HepG2 (cell line): Measurements from ENCODE around the gene PARD3. TPM values are rescaled to one million over a fixed set of nuclear protein-coding genes. Genes with fewer than 3 reads are reported as not detected.

Source experiments
- HMGA1 ChIP-seq: sonication (generic); formaldehyde crosslinking; conservative IDR thresholded peaks from 2 replicates; pipeline ENCODE4 v1.4.0; 2020; ENCODE audit warnings: missing genetic modification reagents
- KLF15 ChIP-seq: sonication (generic); formaldehyde crosslinking; IDR thresholded peaks from 2 replicates; pipeline ENCODE4 v1.8.1; 2023; ENCODE audit warnings: borderline replicate concordance, mild to moderate bottlenecking, inconsistent platforms, missing genetic modification reagents, mixed read lengths
- LRRFIP1 ChIP-seq: sonication (generic); formaldehyde crosslinking; conservative IDR thresholded peaks from 2 replicates; pipeline ENCODE4 v1.4.0; 2020; ENCODE audit warnings: missing genetic modification reagents
- MBD4 ChIP-seq: IDR thresholded peaks from 2 replicates; pipeline ENCODE4 v1.6.1; 2012; ENCODE audit warnings: low read length, inconsistent platforms, borderline replicate concordance
- MED8 ChIP-seq: sonication (generic); formaldehyde crosslinking; IDR thresholded peaks from 2 replicates; pipeline ENCODE4 v1.8.1; 2023; ENCODE audit warnings: mild to moderate bottlenecking, missing genetic modification reagents; ENCODE audit not compliant: insufficient replicate concordance
- NR3C1 ChIP-seq: sonication (generic); formaldehyde crosslinking; IDR thresholded peaks from 2 replicates; pipeline ENCODE4 v1.4.0; 2020; ENCODE audit warnings: missing genetic modification reagents
- PPARG ChIP-seq: conservative IDR thresholded peaks from 2 replicates; pipeline ENCODE4 v1.6.1; 2016; ENCODE audit warnings: missing biosample characterization, missing genetic modification reagents
- SMARCE1 ChIP-seq: fragments of 450-650 bp; IDR thresholded peaks from 2 replicates; pipeline ENCODE4 v1.6.1; 2017; ENCODE audit warnings: borderline replicate concordance
- SNAPC5 ChIP-seq: sonication (generic); formaldehyde crosslinking; IDR thresholded peaks from 2 replicates; pipeline ENCODE4 v1.8.1; 2023; ENCODE audit warnings: mild to moderate bottlenecking, missing genetic modification reagents, borderline replicate concordance
- ZNF343 ChIP-seq: sonication (generic); formaldehyde crosslinking; IDR thresholded peaks from 2 replicates; pipeline ENCODE4 v1.4.0; 2020; ENCODE audit warnings: mild to moderate bottlenecking, missing genetic modification reagents
- ZNF468 ChIP-seq: sonication (generic); formaldehyde crosslinking; IDR thresholded peaks from 2 replicates; pipeline ENCODE4 v1.8.0; 2022; ENCODE audit warnings: mild to moderate bottlenecking, moderate library complexity, missing genetic modification reagents
- ZNF496 ChIP-seq: sonication (generic); formaldehyde crosslinking; IDR thresholded peaks from 2 replicates; pipeline ENCODE4 v1.8.1; 2023; ENCODE audit warnings: mild to moderate bottlenecking, moderate library complexity, missing genetic modification reagents; ENCODE audit not compliant: insufficient replicate concordance
- ZNF564 ChIP-seq: sonication (generic); formaldehyde crosslinking; IDR thresholded peaks from 2 replicates; pipeline ENCODE4 v1.8.1; 2023; ENCODE audit warnings: mild to moderate bottlenecking, missing genetic modification reagents
- ZNF672 ChIP-seq: sonication (generic); formaldehyde crosslinking; IDR thresholded peaks from 2 replicates; pipeline ENCODE4 v1.8.1; 2022; ENCODE audit warnings: missing genetic modification reagents
- ZNF878 ChIP-seq: sonication (generic); formaldehyde crosslinking; IDR thresholded peaks from 2 replicates; pipeline ENCODE4 v1.8.1; 2023; ENCODE audit warnings: mild to moderate bottlenecking, missing genetic modification reagents, moderate library complexity
- polyA plus RNA-seq, 8 experiments: library from polyadenylated mRNA; depleted of rRNA in 3 of 8; stranded (reverse) in 7 of 8; unstranded in 1 of 8; fragments of >200 nt; fragmentation: Illumina TruSeq in 4 of 8; extraction: Trizol in 4 of 8; gene quantifications; 2 replicates each; pipeline versions ENCODE4 v1.2.1 to v1.2.3, GENCODE V29; 2011 to 2016; ENCODE audit warnings: low read depth in 4 of 8, missing spikeins in 1 of 8, mixed read lengths in 1 of 8; ENCODE audit not compliant: insufficient read depth in 1 of 8
- total RNA-seq, 5 experiments: library from RNA; depleted of rRNA; stranded (reverse); fragments of >200 nt; fragmentation: Illumina TruSeq; extraction: Trizol; gene quantifications; 2 replicates each; pipeline ENCODE4 v1.2.3, GENCODE V29; 2016; ENCODE audit warnings: low read depth in 1 of 5
- TF ChIP-seq, protein P1 (sequence below): sonication (generic); formaldehyde crosslinking; IDR thresholded peaks from 2 replicates; pipeline ENCODE4 v1.5.0; 2020; ENCODE audit warnings: missing genetic modification reagents
- TF ChIP-seq, protein P2 (sequence below): sonication (generic); formaldehyde crosslinking; IDR thresholded peaks from 2 replicates; pipeline ENCODE4 v1.4.0; 2020; ENCODE audit warnings: mild to moderate bottlenecking, missing genetic modification reagents
- TF ChIP-seq, protein P3 (sequence below): sonication (generic); IDR thresholded peaks from 2 replicates; pipeline ENCODE4 v1.6.1; 2016; ENCODE audit warnings: low read depth, borderline replicate concordance

PARD3 gene
- total and polyA plus RNA-seq, 2 of the 13 experiments (the other 11 are each of a cell fraction or from before 2014, with no cell fraction given): 40.9 to 60.0 TPM

DNA sequence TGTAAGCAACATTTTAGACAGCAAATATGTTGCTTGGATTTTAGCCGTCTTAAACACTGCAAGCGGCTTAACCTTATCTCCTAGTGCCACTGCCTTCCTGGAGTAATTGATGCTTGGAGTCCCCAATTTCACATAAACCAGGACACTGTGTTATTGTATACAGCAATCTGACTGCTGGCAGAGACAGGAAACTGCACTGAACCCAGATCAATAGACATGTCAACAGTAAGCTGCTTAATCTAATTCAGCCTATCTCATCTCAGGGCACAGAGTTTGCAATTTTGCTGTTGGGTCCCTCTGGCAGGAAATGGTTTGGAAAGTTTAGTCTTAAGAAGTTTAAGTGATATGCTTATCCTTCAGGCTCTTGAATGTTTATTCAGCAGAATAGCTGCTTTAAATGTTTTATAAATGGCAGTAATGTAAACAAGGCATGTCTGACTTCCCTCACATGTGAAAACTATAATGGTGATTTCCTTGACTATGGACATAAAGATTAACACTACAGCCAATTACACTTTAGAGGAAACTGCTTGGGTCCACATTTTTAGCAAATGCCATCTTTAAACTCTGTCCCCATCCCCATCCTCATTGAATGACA lies 598.6 kb downstream of the PARD3 start (continued):
- TF ChIP-seq NR3C1 (CRISPR knock-in tag): no peak
- TF ChIP-seq, protein P1, sequence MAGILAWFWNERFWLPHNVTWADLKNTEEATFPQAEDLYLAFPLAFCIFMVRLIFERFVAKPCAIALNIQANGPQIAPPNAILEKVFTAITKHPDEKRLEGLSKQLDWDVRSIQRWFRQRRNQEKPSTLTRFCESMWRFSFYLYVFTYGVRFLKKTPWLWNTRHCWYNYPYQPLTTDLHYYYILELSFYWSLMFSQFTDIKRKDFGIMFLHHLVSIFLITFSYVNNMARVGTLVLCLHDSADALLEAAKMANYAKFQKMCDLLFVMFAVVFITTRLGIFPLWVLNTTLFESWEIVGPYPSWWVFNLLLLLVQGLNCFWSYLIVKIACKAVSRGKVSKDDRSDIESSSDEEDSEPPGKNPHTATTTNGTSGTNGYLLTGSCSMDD (CRISPR knock-in tag): no peak
- TF ChIP-seq ZNF672 (CRISPR knock-in tag): no peak
- TF ChIP-seq ZNF468 (CRISPR knock-in tag): no peak
- no peak for TF ChIP-seq HMGA1 (CRISPR knock-in tag)
- TF ChIP-seq SMARCE1: no peak
- TF ChIP-seq ZNF496 (CRISPR knock-in tag): no peak
- TF ChIP-seq ZNF564 (CRISPR knock-in tag): no peak
- no peak for TF ChIP-seq LRRFIP1
- TF ChIP-seq ZNF878: no peak
- TF ChIP-seq SNAPC5 (CRISPR knock-in tag): no peak
- peak; percentile 39; the same call in 1 of the 2 replicates for TF ChIP-seq PPARG (CRISPR knock-in tag)
- TF ChIP-seq, protein P2, sequence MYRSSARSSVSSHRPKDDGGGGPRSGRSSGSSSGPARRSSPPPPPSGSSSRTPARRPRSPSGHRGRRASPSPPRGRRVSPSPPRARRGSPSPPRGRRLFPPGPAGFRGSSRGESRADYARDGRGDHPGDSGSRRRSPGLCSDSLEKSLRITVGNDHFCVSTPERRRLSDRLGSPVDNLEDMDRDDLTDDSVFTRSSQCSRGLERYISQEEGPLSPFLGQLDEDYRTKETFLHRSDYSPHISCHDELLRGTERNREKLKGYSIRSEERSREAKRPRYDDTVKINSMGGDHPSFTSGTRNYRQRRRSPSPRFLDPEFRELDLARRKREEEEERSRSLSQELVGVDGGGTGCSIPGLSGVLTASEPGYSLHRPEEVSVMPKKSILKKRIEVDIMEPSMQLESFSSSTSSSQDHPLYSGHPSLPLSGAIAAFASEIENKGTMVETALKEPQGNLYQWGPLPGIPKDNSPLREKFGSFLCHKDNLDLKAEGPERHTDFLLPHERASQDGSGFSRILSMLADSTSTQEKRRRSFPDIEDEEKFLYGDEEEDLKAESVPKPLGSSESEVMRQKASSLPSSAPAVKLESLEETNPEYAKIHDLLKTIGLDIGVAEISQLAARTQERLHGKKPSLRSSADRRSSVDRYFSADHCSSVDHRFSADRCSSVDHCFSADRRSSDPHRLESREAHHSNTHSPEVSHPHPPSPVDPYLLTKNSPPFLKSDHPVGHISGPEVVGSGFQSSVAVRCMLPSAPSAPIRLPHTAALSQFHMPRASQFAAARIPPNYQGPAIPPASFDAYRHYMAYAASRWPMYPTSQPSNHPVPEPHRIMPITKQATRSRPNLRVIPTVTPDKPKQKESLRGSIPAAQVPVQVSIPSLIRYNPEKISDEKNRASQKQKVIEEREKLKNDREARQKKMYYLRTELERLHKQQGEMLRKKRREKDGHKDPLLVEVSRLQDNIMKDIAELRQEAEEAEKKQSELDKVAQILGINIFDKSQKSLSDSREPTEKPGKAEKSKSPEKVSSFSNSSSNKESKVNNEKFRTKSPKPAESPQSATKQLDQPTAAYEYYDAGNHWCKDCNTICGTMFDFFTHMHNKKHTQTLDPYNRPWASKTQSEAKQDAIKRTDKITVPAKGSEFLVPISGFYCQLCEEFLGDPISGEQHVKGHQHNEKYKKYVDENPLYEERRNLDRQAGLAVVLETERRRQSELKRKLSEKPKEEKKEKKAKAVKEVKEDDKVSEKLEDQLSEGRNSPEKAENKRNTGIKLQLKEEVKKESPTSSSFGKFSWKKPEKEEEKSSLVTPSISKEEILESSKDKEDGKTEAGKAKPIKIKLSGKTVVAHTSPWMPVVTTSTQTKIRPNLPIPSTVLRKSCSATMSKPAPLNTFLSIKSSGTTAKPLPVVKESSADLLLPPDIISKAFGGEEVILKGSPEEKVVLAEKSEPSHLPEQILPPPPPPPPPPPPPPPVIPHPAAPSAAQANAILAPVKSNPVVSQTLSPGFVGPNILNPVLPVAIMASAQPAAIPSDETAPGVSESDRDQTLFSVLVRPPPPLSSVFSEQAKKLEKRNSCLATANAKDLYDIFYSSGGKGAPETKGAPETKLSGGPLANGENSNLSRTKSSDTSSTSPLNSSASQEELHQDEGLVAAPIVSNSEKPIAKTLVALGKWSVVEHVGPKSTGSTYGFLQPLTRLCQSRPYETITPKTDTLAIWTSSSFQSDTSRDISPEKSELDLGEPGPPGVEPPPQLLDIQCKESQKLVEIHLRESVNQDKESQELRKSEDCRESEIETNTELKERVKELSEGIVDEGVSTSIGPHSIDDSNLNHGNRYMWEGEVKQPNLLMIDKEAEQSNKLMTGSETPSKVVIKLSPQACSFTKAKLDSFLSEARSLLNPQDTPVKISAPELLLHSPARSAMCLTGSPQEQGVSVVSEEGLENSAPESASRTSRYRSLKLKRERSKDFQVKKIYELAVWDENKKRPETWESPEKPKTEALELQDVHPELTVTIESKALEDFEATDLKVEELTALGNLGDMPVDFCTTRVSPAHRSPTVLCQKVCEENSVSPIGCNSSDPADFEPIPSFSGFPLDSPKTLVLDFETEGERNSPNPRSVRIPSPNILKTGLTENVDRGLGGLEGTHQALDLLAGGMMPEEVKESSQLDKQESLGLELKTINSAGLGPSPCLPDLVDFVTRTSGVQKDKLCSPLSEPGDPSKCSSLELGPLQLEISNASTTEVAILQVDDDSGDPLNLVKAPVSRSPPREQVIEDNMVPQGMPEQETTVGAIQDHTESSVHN: no peak
- no peak for TF ChIP-seq KLF15
- TF ChIP-seq MED8 (CRISPR knock-in tag): peak; percentile 33
- TF ChIP-seq ZNF343 (CRISPR knock-in tag): no peak
- no peak for TF ChIP-seq MBD4
- TF ChIP-seq, protein P3, sequence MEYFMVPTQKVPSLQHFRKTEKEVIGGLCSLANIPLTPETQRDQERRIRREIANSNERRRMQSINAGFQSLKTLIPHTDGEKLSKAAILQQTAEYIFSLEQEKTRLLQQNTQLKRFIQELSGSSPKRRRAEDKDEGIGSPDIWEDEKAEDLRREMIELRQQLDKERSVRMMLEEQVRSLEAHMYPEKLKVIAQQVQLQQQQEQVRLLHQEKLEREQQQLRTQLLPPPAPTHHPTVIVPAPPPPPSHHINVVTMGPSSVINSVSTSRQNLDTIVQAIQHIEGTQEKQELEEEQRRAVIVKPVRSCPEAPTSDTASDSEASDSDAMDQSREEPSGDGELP: no peak
